Measurements from ENCODE around the gene ASAP2. TPM values are rescaled to one million over a fixed set of nuclear protein-coding genes. Genes with fewer than 3 reads are reported as not detected.

The ASAP2 gene
- total and polyA plus RNA-seq, 2 experiments from 2014 or later: 8.5 to 16.7 TPM

DNA sequence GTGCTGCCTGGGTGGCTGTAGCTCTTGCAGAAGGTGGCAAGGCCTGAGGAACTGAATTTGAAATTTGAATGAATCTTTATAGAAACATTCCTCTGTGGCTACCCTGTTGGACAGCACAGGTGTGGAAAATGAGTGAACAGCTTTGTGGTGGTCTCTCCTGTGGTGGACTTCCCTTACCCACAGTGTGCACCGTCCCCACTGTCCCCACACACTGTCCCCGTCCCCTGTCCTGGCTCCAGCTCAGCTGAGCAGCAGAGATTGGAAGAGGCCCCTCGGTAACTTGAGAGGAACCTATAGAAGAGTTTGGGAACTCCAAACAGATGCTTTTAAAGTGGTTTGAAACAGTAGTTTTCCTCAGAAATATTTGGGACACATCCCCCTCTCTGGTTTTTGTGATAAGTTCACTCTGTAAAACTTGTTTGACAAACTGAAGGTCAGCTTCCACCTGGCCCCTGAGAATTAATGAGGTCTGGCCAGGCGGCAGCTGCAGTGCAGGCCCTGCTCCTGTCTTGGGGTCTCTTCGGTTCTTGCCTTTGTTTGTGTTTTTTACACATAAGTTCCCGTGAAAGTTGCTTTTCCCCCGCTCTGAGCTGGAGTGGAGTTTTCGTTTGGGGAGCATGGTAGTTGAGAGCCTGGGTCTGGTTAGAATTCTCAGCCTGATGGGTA lies 63.2 kb downstream of the ASAP2 start:
- Histone ChIP-seq H3K9me3 (ENCODE audit: low read depth) (no peaks in the 10 kb centered on the region), H3K27me3 (no peaks in the 10 kb centered on the region), H3K36me3 (no peaks in the 10 kb centered on the region), H3K4me3 (no peak overlapping the region), H3K4me1 (ENCODE audit: low read depth) (peaks cover 12% of the 10 kb centered on the region), H3K27ac (no peak overlapping the region)
- TF ChIP-seq, protein P1, sequence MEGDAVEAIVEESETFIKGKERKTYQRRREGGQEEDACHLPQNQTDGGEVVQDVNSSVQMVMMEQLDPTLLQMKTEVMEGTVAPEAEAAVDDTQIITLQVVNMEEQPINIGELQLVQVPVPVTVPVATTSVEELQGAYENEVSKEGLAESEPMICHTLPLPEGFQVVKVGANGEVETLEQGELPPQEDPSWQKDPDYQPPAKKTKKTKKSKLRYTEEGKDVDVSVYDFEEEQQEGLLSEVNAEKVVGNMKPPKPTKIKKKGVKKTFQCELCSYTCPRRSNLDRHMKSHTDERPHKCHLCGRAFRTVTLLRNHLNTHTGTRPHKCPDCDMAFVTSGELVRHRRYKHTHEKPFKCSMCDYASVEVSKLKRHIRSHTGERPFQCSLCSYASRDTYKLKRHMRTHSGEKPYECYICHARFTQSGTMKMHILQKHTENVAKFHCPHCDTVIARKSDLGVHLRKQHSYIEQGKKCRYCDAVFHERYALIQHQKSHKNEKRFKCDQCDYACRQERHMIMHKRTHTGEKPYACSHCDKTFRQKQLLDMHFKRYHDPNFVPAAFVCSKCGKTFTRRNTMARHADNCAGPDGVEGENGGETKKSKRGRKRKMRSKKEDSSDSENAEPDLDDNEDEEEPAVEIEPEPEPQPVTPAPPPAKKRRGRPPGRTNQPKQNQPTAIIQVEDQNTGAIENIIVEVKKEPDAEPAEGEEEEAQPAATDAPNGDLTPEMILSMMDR (IDR thresholded peaks at IDR 0.05; ENCODE audit: low read depth, low read length): no peak
- no peak for DNase-seq (ENCODE audit: low read depth in 1 of 2, low spot score in 1 of 2)

DNA sequence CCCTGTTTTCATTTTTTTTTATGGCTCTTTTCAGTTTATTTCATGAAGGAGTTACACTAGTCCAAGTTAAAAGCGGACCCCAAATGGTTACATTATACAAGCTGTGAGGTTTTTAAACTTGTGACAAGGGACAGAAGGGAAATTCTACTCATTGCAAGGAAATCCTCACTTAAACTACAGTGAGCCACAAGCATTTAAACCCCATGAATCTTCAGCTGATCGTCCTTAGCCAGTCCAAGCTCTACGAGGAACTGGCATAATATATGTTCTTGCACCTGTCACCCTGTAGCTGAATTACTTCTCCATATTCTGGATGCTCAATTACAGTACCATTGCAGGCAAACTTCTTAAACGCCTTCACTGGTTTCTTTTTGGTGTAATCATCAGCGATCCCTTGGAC lies 64.5 kb downstream of the ASAP2 start:
- TF ChIP-seq, protein P1 (IDR thresholded peaks at IDR 0.05; ENCODE audit: low read depth, low read length): no peak
- Histone ChIP-seq H3K36me3 (no peaks in the 10 kb centered on the region), H3K4me3 (no peak overlapping the region), H3K9me3 (ENCODE audit: low read depth) (no peaks in the 10 kb centered on the region), H3K4me1 (ENCODE audit: low read depth) (peaks cover 15% of the 10 kb centered on the region), H3K27ac (no peak overlapping the region), H3K27me3 (no peaks in the 10 kb centered on the region)
- DNase-seq (ENCODE audit: low read depth in 1 of 2, low spot score in 1 of 2): no peak

DNA sequence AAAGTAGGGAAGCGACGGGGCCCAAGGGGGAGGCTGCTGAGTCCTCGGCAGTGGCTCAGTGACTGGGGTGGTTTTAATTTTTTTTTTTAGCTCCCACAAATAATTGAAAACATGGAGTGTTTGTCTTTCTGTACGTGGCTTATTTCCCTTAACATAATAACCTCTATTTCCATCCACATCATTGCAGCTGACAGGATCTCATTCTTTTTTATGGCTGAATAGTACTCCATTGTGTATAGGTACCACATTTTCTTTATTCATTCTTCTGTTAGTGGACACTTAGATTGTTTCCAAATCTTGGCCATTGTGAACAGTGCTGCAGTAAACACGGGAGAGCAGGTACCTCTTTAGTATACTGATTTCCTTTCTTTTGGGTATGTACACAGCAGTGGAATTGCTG lies 65.1 kb downstream of the ASAP2 start:
- H3K27me3 ChIP-seq: no peaks in the 10 kb centered on the region
- no peaks in the 10 kb centered on the region for H3K9me3 ChIP-seq (ENCODE audit: low read depth)
- H3K27ac ChIP-seq: no peak overlapping the region
- no peak for DNase-seq (ENCODE audit: low read depth in 1 of 2, low spot score in 1 of 2)
- H3K4me1 ChIP-seq (ENCODE audit: low read depth): peaks cover 15% of the 10 kb centered on the region
- TF ChIP-seq, protein P1 (IDR thresholded peaks at IDR 0.05; ENCODE audit: low read depth, low read length): no peak
- no peaks in the 10 kb centered on the region for H3K36me3 ChIP-seq
- H3K4me3 ChIP-seq: no peak overlapping the region

DNA sequence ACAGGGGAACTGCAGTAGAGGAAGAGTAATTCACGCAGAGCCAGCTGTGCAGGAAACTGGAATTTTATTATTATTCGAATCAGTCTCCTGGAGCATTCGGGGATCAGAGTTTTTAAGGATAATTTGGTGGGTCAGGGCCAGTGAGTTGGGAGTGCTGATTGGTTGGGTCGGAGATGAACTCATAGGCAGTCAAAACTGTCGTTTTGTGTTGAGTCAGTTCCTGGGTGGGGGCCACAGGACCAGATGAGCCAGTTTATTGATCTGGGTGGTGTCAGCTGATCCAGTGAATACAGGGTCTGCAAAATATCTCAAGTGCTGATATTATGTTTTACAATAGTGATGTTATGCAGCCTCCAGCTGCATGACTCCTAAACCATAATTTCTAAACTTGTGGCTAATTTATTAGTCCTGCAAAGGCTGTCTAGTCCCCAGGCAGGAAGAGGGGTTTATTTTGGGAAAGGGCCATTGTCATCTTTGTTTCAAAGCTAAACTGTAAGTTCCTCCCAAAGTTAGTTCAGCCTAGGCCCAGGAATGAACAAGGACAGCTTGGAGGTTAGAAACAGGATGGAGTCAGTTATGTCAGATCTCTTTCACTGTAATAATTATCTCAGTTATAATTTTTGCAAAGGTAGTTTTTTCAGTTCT lies 67.0 kb downstream of the ASAP2 start:
- DNase-seq (ENCODE audit: low read depth in 1 of 2, low spot score in 1 of 2): no peak

DNA sequence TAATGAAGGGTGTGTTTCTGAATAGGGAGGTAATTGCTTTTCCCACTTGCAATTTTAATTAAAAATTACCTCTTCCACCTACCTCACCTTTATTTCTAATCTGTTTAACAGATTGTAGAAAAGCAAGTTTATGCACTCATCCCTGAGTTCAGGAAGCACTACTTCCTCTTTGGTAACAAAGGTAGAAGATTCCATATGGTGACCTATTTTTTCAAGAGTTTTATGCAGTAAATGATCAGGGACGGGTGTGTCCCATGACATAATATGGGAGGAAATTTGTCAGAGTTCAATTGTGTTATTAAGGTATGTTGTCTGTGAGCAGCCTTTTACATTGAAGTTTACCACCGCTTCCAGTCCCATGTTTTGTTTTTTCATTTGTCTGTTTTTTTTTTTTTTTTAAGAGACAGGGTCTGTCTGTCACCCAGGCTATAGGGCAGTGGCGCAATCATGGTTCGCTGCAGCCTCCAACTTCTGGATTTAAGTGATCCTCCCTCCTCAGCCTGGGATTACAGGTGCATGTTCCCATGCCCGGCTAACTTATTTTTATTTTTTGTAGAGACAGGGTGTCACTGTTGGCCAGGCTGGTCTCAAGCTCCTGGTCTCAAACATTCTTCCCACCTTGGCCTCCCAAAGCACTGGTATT lies 68.2 kb downstream of the ASAP2 start:
- Histone ChIP-seq H3K27me3 (no peaks in the 10 kb centered on the region), H3K9me3 (ENCODE audit: low read depth) (no peaks in the 10 kb centered on the region), H3K4me1 (ENCODE audit: low read depth) (peaks cover 13% of the 10 kb centered on the region), H3K4me3 (no peak overlapping the region), H3K27ac (no peak overlapping the region), H3K36me3 (no peaks in the 10 kb centered on the region)
- TF ChIP-seq, protein P1 (IDR thresholded peaks at IDR 0.05; ENCODE audit: low read depth, low read length): no peak
- no peak for DNase-seq (ENCODE audit: low read depth in 1 of 2, low spot score in 1 of 2)

More for the DNA sequence above, 67.0 kb downstream of the ASAP2 start:
- H3K9me3 ChIP-seq (ENCODE audit: low read depth): no peaks in the 10 kb centered on the region
- TF ChIP-seq, protein P1 (IDR thresholded peaks at IDR 0.05; ENCODE audit: low read depth, low read length): no peak
- H3K36me3 ChIP-seq: no peaks in the 10 kb centered on the region
- no peak overlapping the region for H3K4me3 ChIP-seq
- H3K27ac ChIP-seq: no peak overlapping the region
- peaks cover 16% of the 10 kb centered on the region for H3K4me1 ChIP-seq (ENCODE audit: low read depth)
- no peaks in the 10 kb centered on the region for H3K27me3 ChIP-seq

Data from cardiac muscle cell (in vitro differentiated cells and primary cell).